Tibial artery (tissue), 4 donors: ENCODE results near the gene KDM6A.

Source experiments
- DNase-seq, 2 donors: peaks; one replicate each; pipeline ENCODE4 v3.0.0-alpha.2; 2019
- H3K27ac ChIP-seq, 2 donors: fragments of 200-600 bp; sonication (generic) in 1 of 2; 1 replicate in 1 of 2; 2 replicates in 1 of 2; pipeline ENCODE4 v1.5.1; 2018 to 2019; ENCODE audit warnings: mild to moderate bottlenecking in 1 of 2
- H3K27me3 ChIP-seq, 2 donors: fragments of 200-600 bp; sonication (generic) in 1 of 2; one replicate each; pipeline versions ENCODE4 v1.5.1 to v1.6.0; 2016 to 2019
- H3K36me3 ChIP-seq, 3 donors: fragments of 200-600 bp; sonication (generic) in 2 of 3; one replicate each; pipeline ENCODE4 v1.5.1; 2016 to 2019; ENCODE audit warnings: mild to moderate bottlenecking in 2 of 3
- H3K4me1 ChIP-seq, 4 donors: fragments of 200-600 bp; sonication (generic) in 2 of 4; 1 replicate in 3 of 4; 2 replicates in 1 of 4; pipeline ENCODE4 v1.5.1; 2016 to 2019
- H3K4me3 ChIP-seq, 2 donors: fragments of 200-600 bp; sonication (generic) in 1 of 2; 1 replicate in 1 of 2; 2 replicates in 1 of 2; pipeline ENCODE4 v1.5.1; 2018 to 2019; ENCODE audit warnings: mild to moderate bottlenecking in 2 of 2
- H3K9me3 ChIP-seq, 3 donors: fragments of 200-600 bp; sonication (generic) in 1 of 3; one replicate each; pipeline ENCODE4 v1.5.1; 2016 to 2019
- CTCF ChIP-seq, 2 experiments: fragments of 200-600 bp in 1 of 2; fragments of 450-650 bp in 1 of 2; IDR thresholded peaks; one replicate each; pipeline ENCODE4 v1.5.1; 2017 to 2019; ENCODE audit warnings: antibody characterized with exemption in 2 of 2, mild to moderate bottlenecking in 1 of 2, moderate library complexity in 1 of 2
- intact Hi-C: fragments of 100-400 bp; cut with DNase I; formaldehyde crosslinking; loops from one replicate; pipeline ENCODE4 v1.15.0; 2023; ENCODE audit warnings: low total_unique reads

Gene KDM6A

GRCh38 chrX:45083314-45083713 is 210.3 kb downstream of the KDM6A start:
- DNase-seq: no peak
- Histone ChIP-seq H3K27me3 (no peaks in the 10 kb centered on the region), H3K36me3 (peaks cover 0 to 67% (median 64%) of the 10 kb centered on the region in 3 donors), H3K4me3 (no peak overlapping the region), H3K27ac (no peak overlapping the region), H3K9me3 (no peaks in the 10 kb centered on the region), H3K4me1 (no peaks in the 10 kb centered on the region)
- TF ChIP-seq CTCF (IDR thresholded peaks at IDR 0.05): no peak
- intact Hi-C loops: no loop called here

GRCh38 chrX:45110494-45110893 is 237.5 kb downstream of the KDM6A start:
- intact Hi-C loops: no loop called here
- no peak for TF ChIP-seq CTCF (IDR thresholded peaks at IDR 0.05)
- Histone ChIP-seq H3K27ac (no peak overlapping the region), H3K4me1 (no peaks in the 10 kb centered on the region), H3K27me3 (no peaks in the 10 kb centered on the region), H3K9me3 (no peaks in the 10 kb centered on the region), H3K4me3 (no peak overlapping the region), H3K36me3 (peaks cover 0 to 62% (median 29%) of the 10 kb centered on the region in 3 donors)
- no peak for DNase-seq

- DNase-seq: no peak
- Histone ChIP-seq H3K9me3 (peaks cover 0 to 9% (median 0%) of the 10 kb centered on the region in 3 donors), H3K27ac (no peak overlapping the region), H3K4me3 (no peak overlapping the region), H3K27me3 (no peaks in the 10 kb centered on the region), H3K4me1 (no peaks in the 10 kb centered on the region), H3K36me3 (no peaks in the 10 kb centered on the region)
- intact Hi-C loops: no loop called here
- TF ChIP-seq CTCF (IDR thresholded peaks at IDR 0.05): no peak
Observed at GRCh38 chrX:45126158-45126557, 253.2 kb downstream of the KDM6A start.

GRCh38 chrX:45128896-45129454 is 256.0 kb downstream of the KDM6A start:
- intact Hi-C loops: no loop called here
- Histone ChIP-seq H3K36me3 (no peaks in the 10 kb centered on the region), H3K27ac (no peak overlapping the region), H3K27me3 (no peaks in the 10 kb centered on the region), H3K4me1 (no peaks in the 10 kb centered on the region), H3K4me3 (no peak overlapping the region), H3K9me3 (peaks cover 0 to 9% (median 0%) of the 10 kb centered on the region in 3 donors)
- no peak for DNase-seq
- TF ChIP-seq CTCF (IDR thresholded peaks at IDR 0.05): no peak

GRCh38 chrX:45133465-45133864 is 260.5 kb downstream of the KDM6A start:
- Histone ChIP-seq H3K4me1 (no peaks in the 10 kb centered on the region), H3K27ac (no peak overlapping the region), H3K36me3 (no peaks in the 10 kb centered on the region), H3K9me3 (no peaks in the 10 kb centered on the region), H3K27me3 (no peaks in the 10 kb centered on the region), H3K4me3 (no peak overlapping the region)
- intact Hi-C loops: no loop called here
- no peak for DNase-seq
- TF ChIP-seq CTCF (IDR thresholded peaks at IDR 0.05): no peak

GRCh38 chrX:45134315-45134731 is 261.3 kb downstream of the KDM6A start:
- intact Hi-C loops: no loop called here
- Histone ChIP-seq H3K27ac (no peak overlapping the region), H3K9me3 (no peaks in the 10 kb centered on the region), H3K27me3 (no peaks in the 10 kb centered on the region), H3K4me3 (no peak overlapping the region), H3K4me1 (no peaks in the 10 kb centered on the region), H3K36me3 (no peaks in the 10 kb centered on the region)
- no peak for DNase-seq
- no peak for TF ChIP-seq CTCF (IDR thresholded peaks at IDR 0.05)
